Measurements from ENCODE around the gene IL22RA2.

Gene IL22RA2

DNA sequence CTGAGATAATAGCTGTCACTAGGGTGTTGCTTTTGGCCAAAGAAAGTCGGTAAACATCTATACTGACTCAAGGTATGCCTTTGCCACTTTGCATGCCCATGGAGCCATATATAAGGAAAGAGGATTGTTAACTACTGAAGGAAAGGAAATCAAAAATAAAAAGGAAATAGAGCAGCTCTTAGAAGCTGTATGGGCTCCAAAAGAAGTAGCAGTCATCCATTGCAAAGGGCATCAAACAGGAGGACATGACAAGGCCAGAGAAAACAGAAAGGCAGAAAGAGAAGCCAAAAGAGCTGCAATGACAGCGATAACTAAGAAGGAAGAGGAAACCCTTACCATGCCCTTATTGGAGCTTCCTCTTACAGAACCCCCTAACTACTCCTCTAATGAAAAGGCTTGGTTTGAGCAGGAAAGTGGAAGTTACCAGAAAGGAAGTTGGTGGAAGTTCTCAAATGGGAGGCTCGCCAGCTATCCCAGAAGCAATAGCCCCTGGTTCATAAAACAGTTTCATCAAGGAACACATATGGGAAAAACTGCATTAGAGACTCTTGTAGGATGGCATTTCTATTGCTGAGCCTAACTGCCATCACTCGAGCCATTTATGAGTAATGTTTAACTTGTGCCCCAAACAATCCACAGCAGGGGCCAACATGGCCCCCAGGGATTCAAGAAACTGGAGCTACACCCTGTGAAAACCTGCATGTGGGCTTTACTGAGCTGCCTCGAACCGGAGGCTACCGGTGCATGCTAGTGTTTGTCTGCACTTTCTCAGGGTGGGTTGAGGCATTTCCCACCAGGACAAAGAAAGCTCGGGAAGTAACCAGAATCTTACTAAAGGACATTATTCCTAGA, 7.0 kb downstream of the IL22RA2 start:
- DNase-seq (ENCODE audit: low read depth), result no peak

- DNase-seq (ENCODE audit: low read depth), result no peak
Observed at GRCh38 chr6:137165375-137166246, 7.8 kb downstream of the IL22RA2 start.

DNA sequence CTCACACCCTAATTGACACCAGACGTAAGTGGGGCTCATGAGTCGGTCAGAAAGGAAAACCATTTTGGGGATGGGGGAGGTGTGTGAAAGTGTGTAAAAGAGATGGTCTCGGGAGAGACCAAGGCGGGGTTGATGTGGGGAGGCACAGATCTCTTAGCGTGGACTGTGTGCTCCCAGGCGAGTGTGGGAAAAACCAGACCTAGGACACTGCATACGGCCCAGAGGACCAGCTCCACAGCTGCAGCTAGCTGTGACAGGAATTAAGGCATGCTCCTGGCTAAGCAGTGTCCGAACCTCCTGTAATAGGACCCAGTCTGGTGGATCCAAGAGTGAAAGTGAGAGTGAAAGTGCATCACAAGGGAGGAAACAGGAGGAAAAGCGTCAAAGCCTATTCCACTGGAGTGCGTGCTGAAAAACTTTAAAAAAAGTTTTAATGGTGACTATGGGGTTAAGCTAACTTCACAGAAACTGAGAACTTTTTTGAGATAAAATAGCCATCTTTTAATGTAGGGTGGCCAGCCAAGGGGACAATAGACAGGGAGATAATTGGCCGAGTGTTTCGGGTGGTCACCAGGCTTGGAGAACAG, 9.6 kb downstream of the IL22RA2 start:
- DNase-seq (ENCODE audit: low read depth), result no peak

DNA sequence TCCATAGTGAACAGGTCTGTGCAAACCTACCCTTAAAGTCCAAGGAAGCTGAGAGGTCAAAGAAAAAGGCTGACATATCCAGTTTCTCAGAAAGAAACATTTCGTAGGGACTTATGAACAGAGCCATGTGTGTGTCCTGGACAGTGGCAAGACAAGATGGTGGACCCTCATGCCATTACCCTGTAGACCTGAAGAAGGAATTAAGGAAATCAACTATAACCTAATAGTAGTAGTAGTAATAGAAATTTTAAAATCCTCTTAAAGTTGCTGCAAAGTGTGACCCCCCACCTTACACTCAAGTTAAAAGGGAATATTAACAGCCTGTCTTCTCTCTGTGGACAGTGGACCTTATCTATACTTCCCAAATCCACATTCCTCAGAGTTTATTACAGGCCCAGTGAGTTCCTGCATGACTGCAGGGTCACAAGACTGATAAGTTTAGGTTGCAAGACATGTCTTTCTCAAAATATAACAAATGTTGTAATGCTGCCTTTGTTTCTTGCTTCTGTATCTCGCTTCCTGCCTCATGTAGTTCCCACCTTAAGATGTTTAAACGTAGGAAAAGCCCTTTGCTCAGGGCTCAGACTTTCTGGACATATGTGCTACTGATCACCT, 10.6 kb downstream of the IL22RA2 start:
- DNase-seq (ENCODE audit: low read depth), result no peak

DNA sequence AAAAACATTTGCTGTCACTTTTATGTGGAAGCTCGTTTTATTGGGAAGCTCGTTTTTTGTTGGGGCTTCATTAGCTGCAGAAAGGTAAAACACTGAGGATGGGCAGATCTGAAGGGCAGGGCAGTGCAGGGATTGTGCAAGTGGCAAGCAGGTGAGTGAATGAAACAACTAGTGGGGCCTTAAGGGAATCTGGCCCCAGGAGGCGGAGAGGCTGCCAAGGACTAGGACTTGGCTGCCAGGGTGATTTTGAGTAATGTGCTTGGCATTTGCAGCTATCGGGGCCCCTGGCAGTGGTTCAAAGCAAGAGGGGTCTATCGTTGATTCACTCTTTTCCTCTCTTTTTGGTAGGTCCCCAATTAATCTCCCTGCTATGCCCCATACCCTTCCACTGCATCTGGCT, 11.5 kb downstream of the IL22RA2 start:
- DNase-seq (ENCODE audit: low read depth), result no peak

DNA sequence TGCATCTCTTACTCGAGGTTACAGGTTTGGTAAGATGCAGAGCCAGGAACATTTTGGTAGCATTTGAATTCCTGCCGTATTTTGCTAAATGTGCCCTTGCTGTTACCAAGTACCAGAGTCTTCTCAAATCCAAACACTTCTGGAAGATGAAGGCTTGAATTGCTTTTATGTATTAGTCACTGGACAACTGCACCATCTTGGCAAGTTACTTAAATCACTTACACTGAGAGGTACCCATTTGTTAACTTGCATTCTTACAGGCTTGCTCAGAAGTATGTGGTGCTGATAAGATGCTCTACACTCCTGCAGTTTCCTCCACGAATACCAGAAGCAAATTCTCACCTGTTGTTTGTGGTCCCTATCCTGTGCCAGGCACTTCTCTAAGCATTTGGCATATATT, 12.7 kb downstream of the IL22RA2 start:
- no peak for DNase-seq (ENCODE audit: low read depth)

- DNase-seq (ENCODE audit: low read depth), result no peak
Observed at GRCh38 chr6:137159912-137160311, 13.5 kb downstream of the IL22RA2 start.

DNA sequence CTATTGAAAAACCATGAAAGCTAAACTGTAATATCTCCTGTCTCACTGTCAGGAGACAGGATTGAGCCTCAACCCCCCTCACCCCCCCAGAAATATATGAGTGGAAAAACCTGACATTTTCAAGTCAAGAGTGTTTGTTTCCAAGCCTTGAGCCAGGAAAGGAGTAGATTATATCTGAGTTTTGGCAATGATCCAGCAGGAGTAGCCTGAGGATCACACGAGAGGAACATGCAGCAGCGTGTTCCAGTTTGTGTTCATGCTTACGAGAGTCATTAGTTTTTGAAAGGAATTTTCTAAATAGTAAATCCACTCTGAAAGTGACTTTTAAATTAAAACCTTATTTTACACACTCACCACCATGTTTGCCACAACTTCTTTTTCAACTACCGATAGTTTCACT, 15.8 kb downstream of the IL22RA2 start:
- DNase-seq (ENCODE audit: low read depth), result no peak

DNA sequence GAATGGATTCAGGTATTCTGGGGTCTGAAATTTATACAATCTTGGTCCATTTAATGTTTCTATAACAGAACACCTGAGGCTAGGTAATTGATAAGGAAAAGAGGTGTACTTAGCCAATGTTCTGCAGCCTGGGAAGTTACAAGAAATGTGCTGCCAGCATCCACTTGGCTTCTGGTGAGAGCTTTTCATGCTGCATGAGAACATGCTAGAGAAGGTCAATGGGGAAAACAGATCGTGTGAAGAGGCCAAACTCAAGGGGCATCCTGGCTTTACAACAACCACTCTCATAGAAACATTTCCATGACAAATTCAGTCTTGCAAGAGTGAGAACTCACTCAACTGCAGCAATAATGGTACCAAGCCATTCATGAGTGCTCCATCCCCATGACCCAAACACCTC, 16.8 kb downstream of the IL22RA2 start:
- DNase-seq (ENCODE audit: low read depth), result no peak

- no peak for DNase-seq (ENCODE audit: low read depth)
Observed at GRCh38 chr6:137155830-137156229, 17.6 kb downstream of the IL22RA2 start.

DNA sequence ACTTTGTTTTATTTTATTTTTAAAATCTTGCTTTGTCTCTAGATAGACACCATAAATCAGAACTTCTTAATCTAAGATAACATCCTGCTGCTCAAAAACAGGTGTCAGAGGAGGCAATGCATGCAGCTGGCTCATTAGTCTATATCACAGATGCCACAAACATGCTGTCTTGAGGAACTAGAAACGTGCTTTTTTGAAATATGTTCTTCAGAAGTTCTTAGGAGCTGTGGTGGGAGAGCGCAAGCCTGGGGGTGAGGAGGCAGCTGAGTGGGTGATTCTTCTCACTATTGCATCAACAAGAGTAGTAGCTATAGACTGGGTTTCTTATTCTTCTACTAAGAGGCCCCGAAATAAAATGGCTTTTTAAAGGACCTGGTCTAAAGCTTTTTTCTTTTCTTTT, 23.4 kb downstream of the IL22RA2 start:
- no peak for DNase-seq (ENCODE audit: low read depth)

- no peak for DNase-seq (ENCODE audit: low read depth)
Observed at GRCh38 chr6:137149035-137149393, 24.4 kb downstream of the IL22RA2 start.

DNA sequence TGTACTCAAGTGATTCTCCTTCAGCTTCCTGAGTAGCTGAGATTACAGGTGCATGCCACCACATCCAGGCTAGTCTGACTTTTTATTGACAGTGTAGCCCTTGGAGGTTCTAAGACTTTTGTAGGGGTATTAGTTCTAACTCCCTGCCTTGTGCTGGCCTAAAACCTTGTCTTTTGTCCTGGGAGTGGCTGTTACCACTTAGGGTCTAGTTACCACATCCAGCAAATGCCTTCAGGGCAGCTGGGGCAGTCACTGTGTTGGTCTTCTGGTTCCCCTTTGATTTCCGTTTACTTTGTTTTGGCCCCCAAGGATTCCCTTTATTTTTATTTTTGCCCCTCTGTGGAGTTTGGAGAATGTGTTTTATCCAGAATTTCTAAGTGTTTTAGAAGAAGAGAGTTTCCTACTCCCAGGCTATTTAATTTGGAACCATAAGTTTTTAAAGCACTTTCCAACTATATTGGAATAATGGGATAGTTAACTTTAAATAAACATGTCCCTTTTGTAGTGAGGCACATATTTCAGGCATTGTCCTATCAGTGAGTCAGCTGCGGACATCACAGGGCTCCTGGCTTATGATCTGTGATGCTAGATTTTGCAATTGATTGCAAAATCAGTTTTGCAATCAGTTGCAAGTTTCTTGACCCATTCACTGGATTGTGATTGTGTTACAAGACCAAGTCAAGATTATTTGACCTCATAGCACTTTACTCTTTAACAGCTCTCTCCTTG, 25.0 kb downstream of the IL22RA2 start:
- DNase-seq (ENCODE audit: low read depth), result no peak

GRCh38 chr6:137147195-137147594, 26.2 kb downstream of the IL22RA2 start:
- no peak for DNase-seq (ENCODE audit: low read depth)

DNA sequence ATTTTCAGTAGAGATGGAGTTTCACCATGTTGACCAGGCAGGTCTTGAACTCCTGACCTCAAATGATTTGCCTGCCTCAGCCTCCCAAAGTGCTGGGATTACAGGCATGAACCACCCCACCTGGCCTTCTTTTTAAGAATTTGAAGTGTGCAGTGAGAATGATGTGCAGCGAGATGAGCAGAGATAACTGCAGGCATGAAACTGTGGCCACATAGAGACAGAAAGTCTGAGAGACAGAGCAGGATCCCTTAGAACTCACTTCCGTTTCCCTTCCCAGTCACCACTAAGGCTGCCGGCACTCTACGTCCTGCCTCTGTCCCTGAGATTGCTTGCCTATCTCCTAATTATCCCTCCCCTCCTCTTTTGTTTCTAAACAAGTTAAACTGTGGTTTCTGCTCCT, 27.2 kb downstream of the IL22RA2 start:
- no peak for DNase-seq (ENCODE audit: low read depth)

DNA sequence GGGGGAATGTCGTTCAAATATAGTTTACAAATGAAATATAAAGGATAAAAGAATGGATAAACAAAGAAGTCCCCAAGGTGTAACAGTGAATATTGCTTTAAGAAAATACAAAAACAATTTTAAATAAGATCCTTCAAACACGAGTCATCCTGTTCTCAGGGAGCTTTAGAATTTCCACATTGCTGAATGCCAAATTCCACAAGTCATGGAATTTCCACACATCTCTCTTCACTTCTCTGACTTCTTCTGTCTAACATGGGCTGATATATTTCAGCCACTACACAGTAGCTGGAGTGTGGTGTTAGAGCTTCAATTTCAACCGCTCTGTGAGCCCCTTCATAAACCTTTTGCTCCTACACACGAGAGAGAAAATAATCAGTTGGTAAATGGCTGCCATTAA, 28.0 kb downstream of the IL22RA2 start:
- no peak for DNase-seq (ENCODE audit: low read depth)

DNA sequence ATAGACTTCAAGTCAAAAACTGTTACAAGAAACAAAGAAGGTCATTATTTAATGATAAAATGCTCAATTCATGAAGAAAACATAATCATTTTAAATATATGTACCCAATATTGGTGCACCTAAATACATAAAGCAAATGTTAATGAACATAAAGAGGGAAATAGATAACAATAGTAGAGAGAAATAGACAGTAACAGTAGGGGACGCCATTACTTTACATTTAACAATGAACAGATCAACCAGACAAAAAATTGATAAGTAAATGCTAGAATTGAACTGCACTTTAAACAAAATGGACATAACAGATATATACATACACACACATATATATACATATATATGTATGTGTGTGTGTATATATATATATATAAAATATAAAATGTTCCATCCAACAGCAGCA, 37.4 kb downstream of the IL22RA2 start:
- DNase-seq (ENCODE audit: low read depth), result no peak

DNA sequence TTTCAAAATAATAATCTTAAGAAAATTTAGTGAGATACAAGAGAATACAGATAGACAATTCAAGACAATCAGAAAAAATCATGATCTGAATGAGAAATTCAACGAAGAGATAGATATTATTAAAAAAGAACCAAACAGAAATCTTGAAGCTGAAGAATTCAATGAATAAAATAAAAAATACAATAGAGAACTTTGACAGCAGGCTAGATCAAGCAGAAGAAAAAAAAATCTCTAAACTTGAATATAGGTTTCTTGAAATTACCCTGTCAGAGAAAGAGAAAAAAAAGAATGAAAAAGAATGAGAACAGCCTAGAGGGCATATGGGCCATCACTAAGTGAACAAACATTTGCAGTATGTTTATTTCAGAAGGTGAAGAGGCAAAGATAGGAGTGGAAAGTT, 39.0 kb downstream of the IL22RA2 start:
- DNase-seq (ENCODE audit: low read depth), result no peak

GRCh38 chr6:137133122-137133521, 40.3 kb downstream of the IL22RA2 start:
- DNase-seq (ENCODE audit: low read depth), result no peak

DNA sequence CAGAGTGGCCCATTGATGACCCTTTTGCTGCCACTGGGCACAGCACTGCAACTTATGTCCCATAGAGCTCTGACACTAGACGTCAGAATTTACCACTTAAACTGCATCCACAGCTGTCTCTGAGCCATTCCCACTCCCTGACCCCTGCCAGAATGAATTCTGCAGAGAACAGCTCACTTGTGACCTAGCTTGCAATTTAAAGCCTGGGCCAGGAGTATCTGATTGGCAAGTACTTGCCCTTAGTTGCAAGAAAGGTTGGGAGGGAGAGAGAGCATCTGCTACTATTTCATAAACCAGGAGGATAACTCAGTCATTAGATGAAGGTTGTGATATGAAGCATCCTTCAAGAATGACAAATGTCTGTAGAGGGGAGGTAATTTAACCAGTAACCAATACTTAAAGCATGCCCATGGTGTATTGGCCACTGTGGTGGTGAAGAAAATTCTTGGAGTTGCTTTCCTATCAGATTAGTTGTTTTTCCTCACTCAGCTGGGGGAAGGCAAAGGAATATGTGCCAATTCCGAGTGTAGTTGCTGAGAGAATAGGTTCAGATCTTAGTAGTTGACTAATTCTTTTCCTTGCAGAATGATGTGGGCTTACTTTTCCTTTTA, 46.5 kb downstream of the IL22RA2 start:
- DNase-seq (ENCODE audit: low read depth), result no peak

GRCh38 chr6:137123078-137123477, 50.4 kb downstream of the IL22RA2 start:
- no peak for DNase-seq (ENCODE audit: low read depth)

Data from activated T-helper 1 cell treated with Interleukin-2 at 50 U/mL for 16 hours (primary cell).